Measurements from ENCODE around the gene PINK1.
"Not testable (repeated sequence)": the region's sequence is repeated elsewhere in the genome, so short reads cannot be mapped to it uniquely, and the experiment has no call there.

Gene PINK1

GRCh38 chr1:20666804-20667203 lies 33.5 kb downstream of the PINK1 start:
- no peak overlapping the region for H3K9ac ChIP-seq (ENCODE audit: low read length)
- no peak overlapping the region for H3K4me3 ChIP-seq (ENCODE audit: low read length)
- no peaks in the 10 kb centered on the region for H3K36me3 ChIP-seq (ENCODE audit: control insufficient read depth, low read depth, low read length)
- no peaks in the 10 kb centered on the region for H3K27me3 ChIP-seq (ENCODE audit: control insufficient read depth, insufficient read depth, low read length)
- no peaks in the 10 kb centered on the region for H3K9me3 ChIP-seq (ENCODE audit: control insufficient read depth, low read depth, low read length)
- no peak overlapping the region for H3K27ac ChIP-seq (ENCODE audit: low read length)
- no peaks in the 10 kb centered on the region for H3K4me1 ChIP-seq (ENCODE audit: control insufficient read depth, low read depth, low read length)

DNA sequence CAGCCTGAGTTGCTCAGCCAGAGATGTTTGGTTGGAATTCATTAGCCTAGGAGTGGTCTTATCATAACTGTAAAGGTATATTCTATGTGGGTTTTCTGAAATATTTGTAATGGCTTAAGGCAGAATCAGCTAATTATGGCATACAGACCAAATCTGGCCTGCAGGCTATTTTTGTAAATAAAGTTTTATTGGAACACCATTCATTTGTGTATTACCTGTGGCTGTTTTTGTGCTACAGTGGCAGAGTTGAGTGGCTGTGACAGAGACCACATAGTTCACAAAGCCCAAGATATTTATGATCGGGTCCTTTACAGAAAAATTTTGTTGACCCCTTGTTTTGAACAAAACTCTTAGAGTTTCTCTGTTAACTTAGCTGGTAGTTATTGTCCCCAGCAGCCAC lies 35.3 kb downstream of the PINK1 start:
- Histone ChIP-seq H3K4me1 (ENCODE audit: control insufficient read depth, low read depth, low read length) (no peaks in the 10 kb centered on the region), H3K27me3 (ENCODE audit: control insufficient read depth, insufficient read depth, low read length) (no peaks in the 10 kb centered on the region), H3K4me3 (ENCODE audit: low read length) (no peak overlapping the region), H3K9me3 (ENCODE audit: control insufficient read depth, low read depth, low read length) (no peaks in the 10 kb centered on the region), H3K36me3 (ENCODE audit: control insufficient read depth, low read depth, low read length) (no peaks in the 10 kb centered on the region), H3K27ac (ENCODE audit: low read length) (no peak overlapping the region), H3K9ac (ENCODE audit: low read length) (no peak overlapping the region)

DNA sequence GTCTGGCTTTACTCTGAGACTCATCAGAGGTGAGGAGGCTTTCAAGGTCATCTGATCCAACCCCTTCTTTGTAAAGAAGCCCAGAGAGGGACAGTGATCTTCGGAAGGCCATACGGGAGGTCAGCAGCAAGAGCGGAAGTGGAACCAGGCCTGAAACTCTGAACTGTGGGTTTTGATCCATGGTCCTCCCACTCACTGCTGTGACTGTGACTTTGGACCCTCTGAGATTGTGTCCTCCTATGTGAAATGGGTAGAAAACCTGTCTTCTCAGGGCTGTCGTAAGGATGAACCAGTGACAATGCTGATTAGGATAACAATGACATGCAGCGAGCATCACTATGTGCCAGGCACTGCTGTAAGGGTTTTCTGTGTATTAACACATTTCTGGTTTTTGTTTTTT lies 37.7 kb downstream of the PINK1 start:
- Histone ChIP-seq H3K36me3 (ENCODE audit: control insufficient read depth, low read depth, low read length) (no peaks in the 10 kb centered on the region), H3K9me3 (ENCODE audit: control insufficient read depth, low read depth, low read length) (no peaks in the 10 kb centered on the region), H3K4me3 (ENCODE audit: low read length) (no peak overlapping the region), H3K27me3 (ENCODE audit: control insufficient read depth, insufficient read depth, low read length) (no peaks in the 10 kb centered on the region), H3K27ac (ENCODE audit: low read length) (no peak overlapping the region), H3K4me1 (ENCODE audit: control insufficient read depth, low read depth, low read length) (no peaks in the 10 kb centered on the region), H3K9ac (ENCODE audit: low read length) (no peak overlapping the region)

- Histone ChIP-seq H3K27ac (ENCODE audit: low read length) (no peak overlapping the region), H3K27me3 (ENCODE audit: control insufficient read depth, insufficient read depth, low read length) (no peaks in the 10 kb centered on the region), H3K9me3 (ENCODE audit: control insufficient read depth, low read depth, low read length) (no peaks in the 10 kb centered on the region), H3K9ac (ENCODE audit: low read length) (no peak overlapping the region), H3K4me1 (ENCODE audit: control insufficient read depth, low read depth, low read length) (no peaks in the 10 kb centered on the region), H3K4me3 (ENCODE audit: low read length) (no peak overlapping the region), H3K36me3 (ENCODE audit: control insufficient read depth, low read depth, low read length) (no peaks in the 10 kb centered on the region)
These were observed 39.0 kb downstream of the PINK1 start for GRCh38 chr1:20672265-20672632.

DNA sequence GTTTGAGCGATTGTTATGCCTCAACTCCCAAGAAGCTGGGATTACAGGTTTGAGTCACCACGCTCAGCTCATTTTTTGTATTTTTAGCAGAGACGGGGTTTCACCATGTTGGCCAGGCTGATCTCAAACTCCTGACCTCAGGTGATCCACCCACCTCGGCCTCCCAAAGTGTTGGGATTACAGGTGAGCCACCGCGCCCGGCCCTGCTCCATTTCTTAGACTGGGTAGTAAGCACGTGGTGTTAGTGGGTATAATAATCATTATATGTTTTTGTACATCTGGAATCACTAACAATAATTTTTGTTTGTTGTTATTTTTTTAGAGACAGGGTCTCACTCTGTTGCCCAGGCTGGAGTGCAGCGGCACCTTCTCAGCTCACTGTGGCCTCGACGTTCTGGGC lies 40.4 kb downstream of the PINK1 start:
- H3K4me3 ChIP-seq (ENCODE audit: low read length); H3K36me3 ChIP-seq (ENCODE audit: control insufficient read depth, low read depth, low read length); H3K27ac ChIP-seq (ENCODE audit: low read length); H3K9ac ChIP-seq (ENCODE audit: low read length); H3K27me3 ChIP-seq (ENCODE audit: control insufficient read depth, insufficient read depth, low read length); H3K9me3 ChIP-seq (ENCODE audit: control insufficient read depth, low read depth, low read length); H3K4me1 ChIP-seq (ENCODE audit: control insufficient read depth, low read depth, low read length): not testable (repeated sequence)

DNA sequence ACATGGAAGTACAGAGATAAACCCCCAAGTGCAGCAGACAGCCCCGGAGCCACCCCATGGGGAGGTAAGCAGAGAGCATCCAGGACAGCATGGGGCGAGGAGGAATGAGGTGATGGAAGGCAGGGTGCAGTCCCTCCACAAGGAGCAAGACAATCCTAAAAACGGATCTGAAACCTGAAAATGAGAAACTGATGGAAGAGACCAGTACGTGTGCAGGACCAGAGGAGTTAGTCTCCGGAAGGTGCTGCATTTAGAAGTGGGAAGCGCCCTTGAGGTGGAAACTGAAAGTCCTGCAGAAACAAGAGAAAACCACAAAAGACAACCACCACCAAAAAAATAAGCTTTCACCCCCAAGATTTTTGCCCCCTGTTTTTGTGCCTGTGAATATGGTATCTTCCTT lies 45.3 kb downstream of the PINK1 start:
- Histone ChIP-seq H3K9ac (ENCODE audit: low read length) (no peak overlapping the region), H3K36me3 (ENCODE audit: control insufficient read depth, low read depth, low read length) (no peaks in the 10 kb centered on the region), H3K4me3 (ENCODE audit: low read length) (no peak overlapping the region), H3K9me3 (ENCODE audit: control insufficient read depth, low read depth, low read length) (no peaks in the 10 kb centered on the region), H3K27me3 (ENCODE audit: control insufficient read depth, insufficient read depth, low read length) (no peaks in the 10 kb centered on the region), H3K27ac (ENCODE audit: low read length) (no peak overlapping the region), H3K4me1 (ENCODE audit: control insufficient read depth, low read depth, low read length) (no peaks in the 10 kb centered on the region)

- Histone ChIP-seq H3K9me3 (ENCODE audit: control insufficient read depth, low read depth, low read length) (no peaks in the 10 kb centered on the region), H3K4me1 (ENCODE audit: control insufficient read depth, low read depth, low read length) (no peaks in the 10 kb centered on the region), H3K36me3 (ENCODE audit: control insufficient read depth, low read depth, low read length) (no peaks in the 10 kb centered on the region), H3K27me3 (ENCODE audit: control insufficient read depth, insufficient read depth, low read length) (no peaks in the 10 kb centered on the region), H3K27ac (ENCODE audit: low read length) (no peak overlapping the region), H3K4me3 (ENCODE audit: low read length) (no peak overlapping the region), H3K9ac (ENCODE audit: low read length) (no peak overlapping the region)
These were observed 47.0 kb downstream of the PINK1 start for GRCh38 chr1:20680269-20680668.

DNA sequence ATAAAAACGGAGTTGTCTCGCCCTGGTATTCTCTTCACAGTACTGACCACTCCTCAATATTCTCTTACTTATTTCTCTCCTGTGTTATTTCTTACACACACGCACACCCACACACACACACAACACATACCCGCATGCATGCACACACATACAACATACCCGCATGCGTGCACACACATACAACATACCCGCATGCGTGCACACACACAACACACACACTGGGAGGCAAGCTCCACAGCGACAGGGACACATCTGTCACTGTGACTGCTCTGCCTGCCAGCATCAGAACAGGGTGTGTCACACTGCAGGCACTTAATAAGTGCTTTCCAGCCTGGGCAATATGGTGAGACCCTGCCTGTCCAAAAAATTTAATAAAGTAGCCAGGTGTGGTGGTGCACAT lies 48.7 kb downstream of the PINK1 start:
- no peak overlapping the region for H3K27ac ChIP-seq (ENCODE audit: low read length)
- H3K9ac ChIP-seq (ENCODE audit: low read length): no peak overlapping the region
- H3K27me3 ChIP-seq (ENCODE audit: control insufficient read depth, insufficient read depth, low read length): no peaks in the 10 kb centered on the region
- no peak overlapping the region for H3K4me3 ChIP-seq (ENCODE audit: low read length)
- no peaks in the 10 kb centered on the region for H3K9me3 ChIP-seq (ENCODE audit: control insufficient read depth, low read depth, low read length)
- H3K36me3 ChIP-seq (ENCODE audit: control insufficient read depth, low read depth, low read length): no peaks in the 10 kb centered on the region
- no peaks in the 10 kb centered on the region for H3K4me1 ChIP-seq (ENCODE audit: control insufficient read depth, low read depth, low read length)

- Histone ChIP-seq H3K9ac (ENCODE audit: low read length) (no peak overlapping the region), H3K27ac (ENCODE audit: low read length) (no peak overlapping the region), H3K9me3 (ENCODE audit: control insufficient read depth, low read depth, low read length) (no peaks in the 10 kb centered on the region), H3K36me3 (ENCODE audit: control insufficient read depth, low read depth, low read length) (no peaks in the 10 kb centered on the region), H3K27me3 (ENCODE audit: control insufficient read depth, insufficient read depth, low read length) (no peaks in the 10 kb centered on the region), H3K4me3 (ENCODE audit: low read length) (no peak overlapping the region), H3K4me1 (ENCODE audit: control insufficient read depth, low read depth, low read length) (no peaks in the 10 kb centered on the region)
These were observed 49.4 kb downstream of the PINK1 start for GRCh38 chr1:20682571-20683236.

- H3K4me3 ChIP-seq (ENCODE audit: low read length): no peak overlapping the region
- H3K4me1 ChIP-seq (ENCODE audit: control insufficient read depth, low read depth, low read length): no peaks in the 10 kb centered on the region
- H3K27me3 ChIP-seq (ENCODE audit: control insufficient read depth, insufficient read depth, low read length): no peaks in the 10 kb centered on the region
- H3K36me3 ChIP-seq (ENCODE audit: control insufficient read depth, low read depth, low read length): no peaks in the 10 kb centered on the region
- H3K27ac ChIP-seq (ENCODE audit: low read length): no peak overlapping the region
- no peaks in the 10 kb centered on the region for H3K9me3 ChIP-seq (ENCODE audit: control insufficient read depth, low read depth, low read length)
- no peak overlapping the region for H3K9ac ChIP-seq (ENCODE audit: low read length)
These were observed 50.4 kb downstream of the PINK1 start for GRCh38 chr1:20683614-20684013.

- no peaks in the 10 kb centered on the region for H3K9me3 ChIP-seq (ENCODE audit: control insufficient read depth, low read depth, low read length)
- no peaks in the 10 kb centered on the region for H3K4me1 ChIP-seq (ENCODE audit: control insufficient read depth, low read depth, low read length)
- H3K27ac ChIP-seq (ENCODE audit: low read length): no peak overlapping the region
- no peaks in the 10 kb centered on the region for H3K36me3 ChIP-seq (ENCODE audit: control insufficient read depth, low read depth, low read length)
- no peaks in the 10 kb centered on the region for H3K27me3 ChIP-seq (ENCODE audit: control insufficient read depth, insufficient read depth, low read length)
- H3K9ac ChIP-seq (ENCODE audit: low read length): no peak overlapping the region
- H3K4me3 ChIP-seq (ENCODE audit: low read length): no peak overlapping the region
These were observed 50.9 kb downstream of the PINK1 start for GRCh38 chr1:20684050-20684620.

GRCh38 chr1:20684651-20685050 lies 51.4 kb downstream of the PINK1 start:
- peaks cover 1% of the 10 kb centered on the region for H3K36me3 ChIP-seq (ENCODE audit: control insufficient read depth, low read depth, low read length)
- H3K27ac ChIP-seq (ENCODE audit: low read length): no peak overlapping the region
- H3K27me3 ChIP-seq (ENCODE audit: control insufficient read depth, insufficient read depth, low read length): no peaks in the 10 kb centered on the region
- H3K4me1 ChIP-seq (ENCODE audit: control insufficient read depth, low read depth, low read length): no peaks in the 10 kb centered on the region
- H3K9ac ChIP-seq (ENCODE audit: low read length): no peak overlapping the region
- no peak overlapping the region for H3K4me3 ChIP-seq (ENCODE audit: low read length)
- no peaks in the 10 kb centered on the region for H3K9me3 ChIP-seq (ENCODE audit: control insufficient read depth, low read depth, low read length)

All from iPS-18a (cell line).